GM12878 (cell line): ENCODE measurements around the gene SLC9C1. TPM values are rescaled to one million over a fixed set of nuclear protein-coding genes. Genes with fewer than 3 reads are reported as not detected.

Experiments used
- ATAC-seq: fragments of 200-7000 bp; cut with Tn5 transposase; 3 replicates; pipeline ENCODE4 v1.9.1; 2020; ENCODE audit warnings: mild to moderate bottlenecking, moderate library complexity
- BruUV-seq: library from RNA; stranded (reverse); fragments of 400-500 nt; replicated peaks from 2 replicates; lab custom pipeline; 2021; lab: Mats Ljungman, UMichigan
- CTCF ChIA-PET: fragments of 300-600 bp; sonication (Branson Sonifier 250); formaldehyde crosslinking; extraction: SDS; loops from one replicate; lab custom pipeline; 2021; ENCODE audit warnings: inconsistent platforms; lab: Yijun Ruan, JAX
- POLR2A ChIA-PET: fragments of 350-600 bp; formaldehyde crosslinking; extraction: SDS; loops from one replicate; lab custom pipeline; 2021; ENCODE audit warnings: inconsistent platforms; lab: Charles Lee
- RAD21 ChIA-PET: fragments of 300-600 bp; sonication (Branson Sonifier 250); formaldehyde crosslinking; loops from one replicate; lab custom pipeline; 2023; ENCODE audit warnings: antibody characterized with exemption; ENCODE audit not compliant: unreplicated experiment; lab: Charles Lee
- SMC1A ChIA-PET: fragments of 300-600 bp; sonication (Branson Sonifier 250); formaldehyde crosslinking; loops from one replicate; lab custom pipeline; 2023; ENCODE audit not compliant: unreplicated experiment, uncharacterized antibody; lab: Charles Lee
- DNase-seq: peaks from one replicate; pipeline ENCODE4 v3.0.0-alpha.2; 2011; ENCODE audit warnings: low read depth, low spot score
- FAIRE-seq: peaks from 3 replicates; lab custom pipeline; 2011; peaks lifted over from hg19 to GRCh38; lab: Jason Lieb, UNC
- H2AFZ ChIP-seq: 2 replicates; pipeline ENCODE4 v1.6.0; 2011; ENCODE audit warnings: low read depth, low read length, control low read depth; ENCODE audit not compliant: control insufficient read depth
- H3K27ac ChIP-seq: 2 replicates; pipeline ENCODE4 v1.5.1; 2011; ENCODE audit warnings: control low read depth; ENCODE audit not compliant: control insufficient read depth, insufficient read depth
- H3K27me3 ChIP-seq, 2 experiments: replicated peaks in 1 of 2; 2 replicates each; pipeline versions ENCODE4 v1.6.0 to v1.6.1; 2011; ENCODE audit warnings: low read length in 1 of 2; ENCODE audit not compliant: control insufficient read depth in 2 of 2, insufficient read depth in 2 of 2
- H3K36me3 ChIP-seq, 2 experiments: 2 replicates each; pipeline ENCODE4 v1.5.1; 2011; ENCODE audit warnings: low read length in 1 of 2; ENCODE audit not compliant: control insufficient read depth in 2 of 2, insufficient read depth in 2 of 2
- H3K4me1 ChIP-seq: 2 replicates; pipeline ENCODE4 v1.6.1; 2011; ENCODE audit warnings: mild to moderate bottlenecking, low read length, moderate library complexity, mixed read lengths; ENCODE audit not compliant: control insufficient read depth, insufficient read depth
- H3K4me2 ChIP-seq: 2 replicates; pipeline ENCODE4 v1.6.0; 2011; ENCODE audit warnings: control low read depth; ENCODE audit not compliant: control insufficient read depth, insufficient read depth
- H3K4me3 ChIP-seq: fragments of 200-600 bp; sonication (generic); 2 replicates; pipeline ENCODE4 v1.5.1; 2016
- H3K79me2 ChIP-seq: 2 replicates; pipeline ENCODE4 v1.6.0; 2011; ENCODE audit warnings: low read length; ENCODE audit not compliant: control insufficient read depth, insufficient read depth
- H3K9ac ChIP-seq: 2 replicates; pipeline ENCODE4 v1.8.0; 2011; ENCODE audit warnings: low read length, control low read depth, mixed read lengths; ENCODE audit not compliant: control insufficient read depth, insufficient read depth
- H3K9me3 ChIP-seq: replicated peaks from 3 replicates; pipeline ENCODE4 v1.5.1; 2011; ENCODE audit warnings: mild to moderate bottlenecking, low read length; ENCODE audit not compliant: control insufficient read depth, insufficient read depth
- H4K20me1 ChIP-seq: 2 replicates; pipeline ENCODE4 v1.6.0; 2011; ENCODE audit not compliant: control insufficient read depth, insufficient read depth
- BMI1 ChIP-seq: fragments of 450-650 bp; IDR thresholded peaks from 2 replicates; pipeline ENCODE4 v1.6.1; 2016; ENCODE audit warnings: mild to moderate bottlenecking, moderate library complexity, borderline replicate concordance
- CBX5 ChIP-seq: sonication (generic); IDR thresholded peaks from 2 replicates; pipeline ENCODE4 v1.6.1; 2016; ENCODE audit warnings: low read depth, moderate library complexity, mild to moderate bottlenecking, inconsistent platforms
- E2F4 ChIP-seq: IDR thresholded peaks from 2 replicates; pipeline ENCODE4 v1.6.1; 2012; ENCODE audit warnings: low read depth, low read length, improper control_type of control experiment
- ETV6 ChIP-seq, 2 experiments: fragments of 450-650 bp in 1 of 2; IDR thresholded peaks in 1 of 2; conservative IDR thresholded peaks in 1 of 2; 2 replicates each; pipeline ENCODE4 v1.6.1; 2014; ENCODE audit warnings: antibody characterized with exemption in 1 of 2, borderline replicate concordance in 1 of 2, low read depth in 1 of 2, mild to moderate bottlenecking in 1 of 2, moderate library complexity in 1 of 2
- GATAD2B ChIP-seq: fragments of 450-650 bp; conservative IDR thresholded peaks from 2 replicates; pipeline ENCODE4 v1.6.1; 2017; ENCODE audit warnings: low read depth, mild to moderate bottlenecking, moderate library complexity
- IRF4 ChIP-seq: IDR thresholded peaks from 2 replicates; pipeline ENCODE4 v1.6.1; 2011; ENCODE audit warnings: low read depth, low read length
- MAX ChIP-seq: IDR thresholded peaks from 2 replicates; pipeline ENCODE4 v1.6.1; 2012; ENCODE audit warnings: low read depth, low read length, improper control_type of control experiment
- NFIC ChIP-seq: IDR thresholded peaks from 2 replicates; pipeline ENCODE4 v1.6.1; 2012; ENCODE audit warnings: low read depth, mild to moderate bottlenecking, inconsistent platforms, low read length, moderate library complexity
- POLR2AphosphoS2 ChIP-seq: IDR thresholded peaks from 2 replicates; pipeline ENCODE4 v1.6.1; 2011; ENCODE audit warnings: low read depth, mild to moderate bottlenecking, low read length, improper control_type of control experiment, moderate library complexity
- RAD21 ChIP-seq: IDR thresholded peaks from 2 replicates; pipeline ENCODE4 v1.6.1; 2011; ENCODE audit warnings: mild to moderate bottlenecking, low read depth, low read length, moderate library complexity; ENCODE audit not compliant: insufficient read depth
- RUNX3 ChIP-seq: IDR thresholded peaks from 2 replicates; pipeline ENCODE4 v1.6.1; 2012; ENCODE audit warnings: low read length, inconsistent platforms
- SIX5 ChIP-seq: IDR thresholded peaks from 2 replicates; pipeline ENCODE4 v1.6.1; 2011; ENCODE audit warnings: mild to moderate bottlenecking, low read depth, low read length, moderate library complexity; ENCODE audit not compliant: severe bottlenecking
- SMAD5 ChIP-seq: IDR thresholded peaks from 2 replicates; pipeline ENCODE4 v1.6.1; 2016; ENCODE audit warnings: antibody characterized with exemption, low read depth
- STAT1 ChIP-seq: fragments of 450-650 bp; conservative IDR thresholded peaks from 2 replicates; pipeline ENCODE4 v1.6.1; 2014; ENCODE audit warnings: antibody characterized with exemption, mild to moderate bottlenecking
- TBL1XR1 ChIP-seq: IDR thresholded peaks from 2 replicates; pipeline ENCODE4 v1.6.1; 2012; ENCODE audit warnings: low read depth, low read length, improper control_type of control experiment
- TCF12 ChIP-seq: IDR thresholded peaks from 2 replicates; pipeline ENCODE4 v1.6.1; 2011; ENCODE audit warnings: low read depth, mild to moderate bottlenecking, low read length
- TCF3 ChIP-seq: IDR thresholded peaks from 2 replicates; pipeline ENCODE4 v1.6.1; 2012; ENCODE audit warnings: low read depth, mild to moderate bottlenecking, low read length, borderline replicate concordance; ENCODE audit not compliant: insufficient read depth
- YBX1 ChIP-seq: fragments of 450-650 bp; IDR thresholded peaks from 2 replicates; pipeline ENCODE4 v1.6.1; 2016; ENCODE audit warnings: antibody characterized with exemption
- YY1 ChIP-seq: IDR thresholded peaks from 2 replicates; pipeline ENCODE4 v1.6.1; 2011; ENCODE audit warnings: low read depth, mild to moderate bottlenecking, low read length
- ZBTB40 ChIP-seq: fragments of 450-650 bp; IDR thresholded peaks from 2 replicates; pipeline ENCODE4 v1.6.1; 2016; ENCODE audit warnings: mild to moderate bottlenecking, moderate library complexity, borderline replicate concordance
- ZZZ3 ChIP-seq: IDR thresholded peaks from 2 replicates; pipeline ENCODE4 v1.6.1; 2011; ENCODE audit warnings: low read depth; ENCODE audit not compliant: control insufficient read depth, insufficient read length
- WGBS: methylation state at CpG from one replicate; pipeline ENCODE4 v1.1.6; 2016; ENCODE audit warnings: low lambda C conversion rate; ENCODE audit not compliant: insufficient replicate concordance, insufficient coverage; ENCODE audit errors: missing lambda C conversion rate; 5-methylcytosine and 5-hydroxymethylcytosine counted together
- in situ Hi-C: fragments of 300-500 bp; cut with MboI; formaldehyde crosslinking; loops from 9 replicates; pipeline ENCODE4 v1.14.3; 2018; ENCODE audit warnings: mixed read lengths
- intact Hi-C: fragments of 100-400 bp; cut with micrococcal nuclease; formaldehyde crosslinking; loops from one replicate; pipeline ENCODE4 v1.14.2; 2022; ENCODE audit not compliant: unreplicated experiment
- polyA plus RNA-seq, 11 experiments: library from polyadenylated mRNA; depleted of rRNA in 4 of 11; unstranded in 6 of 11; stranded (reverse) in 5 of 11; fragments of >200 nt; fragmentation: Nextera tagmentation in 4 of 11; fragmentation: Illumina TruSeq in 1 of 11; extraction: Ambion mirVana in 4 of 11; extraction: Trizol in 1 of 11; gene quantifications; 1 replicate in 1 of 11; 2 replicates in 10 of 11; pipeline versions ENCODE4 v1.2.1 to v1.2.3, GENCODE V29; 2011 to 2016; ENCODE audit warnings: inconsistent platforms in 2 of 11, missing spikeins in 2 of 11, low read depth in 1 of 11
- total RNA-seq, 4 experiments: library from RNA; depleted of rRNA in 3 of 4; stranded (reverse); fragments of >200 nt in 3 of 4; fragmentation: Illumina TruSeq in 1 of 4; extraction: Trizol in 1 of 4; gene quantifications; 2 replicates each; pipeline versions ENCODE4 v1.2.1 to v1.2.3, GENCODE V29; 2013 to 2021

The SLC9C1 gene
- total and polyA plus RNA-seq, 10 of the 15 experiments (the other 5 are each of a cell fraction or from before 2014, with no cell fraction given), result not detected

- no peak for TF ChIP-seq ZZZ3
- TF ChIP-seq TCF12, result no peak
- no peak for TF ChIP-seq YBX1
- TF ChIP-seq IRF4, result no peak
- TF ChIP-seq BMI1, result no peak
- TF ChIP-seq TCF3, result no peak
- no peak for TF ChIP-seq SMAD5
- TF ChIP-seq MAX, result no peak
Observed at GRCh38 chr3:112104774-112105173, 189.2 kb downstream of the SLC9C1 start (continued).

GRCh38 chr3:112101916-112102315 lies 192.1 kb downstream of the SLC9C1 start:
- no peak for DNase-seq
- intact Hi-C loops, result no loop called here
- WGBS, result 83% methylated on average over 2 of the region's 2 CpGs
- Histone ChIP-seq H3K4me2 (no peak overlapping the region), H3K9ac (no peak overlapping the region), H3K4me3 (no peak overlapping the region), H3K9me3 (no peaks in the 10 kb centered on the region), H3K27ac (no peak overlapping the region), H3K36me3 (no peaks in the 10 kb centered on the region), H3K27me3 (no peaks in the 10 kb centered on the region), H3K4me1 (no peaks in the 10 kb centered on the region), H2AFZ (no peak overlapping the region), H4K20me1 (no peaks in the 10 kb centered on the region), H3K79me2 (no peaks in the 10 kb centered on the region)
- ChIA-PET SMC1A (interaction anchor here (1.2 kb wide), 1 partner anchor 232 kb away, joined by 3 read pairs; no protein-coding TSS in a partner anchor), POLR2A (no interaction called here), RAD21 (no interaction called here), CTCF (interaction anchor here (1.7 kb wide), 1 partner anchor 10 kb away, joined by 8 read pairs; no protein-coding TSS in a partner anchor)
- no TSS peak for BruUV-seq
- no peak for FAIRE-seq
- in situ Hi-C loops, result no loop called here
- ATAC-seq, result no peak
- TF ChIP-seq IRF4 (no peak), SIX5 (no peak), YY1 (no peak), ETV6 (conservative IDR thresholded peaks at IDR 0.05 in 1 of 2, IDR thresholded peaks at IDR 0.05 in 1 of 2; ENCODE audit: borderline replicate concordance in 1 of 2, low read depth in 1 of 2) (no peak), RUNX3 (no peak), E2F4 (no peak), CBX5 (no peak), POLR2AphosphoS2 (no peak), TBL1XR1 (no peak), RAD21 (no peak), ZBTB40 (no peak), NFIC (no peak), STAT1 (no peak), GATAD2B (no peak)
